HG03196 (cell line): Measurements from ENCODE around the gene TERT.
"Not testable (repeated sequence)": the region's sequence is repeated elsewhere in the genome, so short reads cannot be mapped to it uniquely, and the experiment has no call there.

Source experiments
- ATAC-seq: cut with Tn5 transposase; IDR thresholded peaks from one replicate; pipeline ENCODE4 v1.9.1; 2021; ENCODE audit not compliant: unreplicated experiment

The TERT gene

DNA sequence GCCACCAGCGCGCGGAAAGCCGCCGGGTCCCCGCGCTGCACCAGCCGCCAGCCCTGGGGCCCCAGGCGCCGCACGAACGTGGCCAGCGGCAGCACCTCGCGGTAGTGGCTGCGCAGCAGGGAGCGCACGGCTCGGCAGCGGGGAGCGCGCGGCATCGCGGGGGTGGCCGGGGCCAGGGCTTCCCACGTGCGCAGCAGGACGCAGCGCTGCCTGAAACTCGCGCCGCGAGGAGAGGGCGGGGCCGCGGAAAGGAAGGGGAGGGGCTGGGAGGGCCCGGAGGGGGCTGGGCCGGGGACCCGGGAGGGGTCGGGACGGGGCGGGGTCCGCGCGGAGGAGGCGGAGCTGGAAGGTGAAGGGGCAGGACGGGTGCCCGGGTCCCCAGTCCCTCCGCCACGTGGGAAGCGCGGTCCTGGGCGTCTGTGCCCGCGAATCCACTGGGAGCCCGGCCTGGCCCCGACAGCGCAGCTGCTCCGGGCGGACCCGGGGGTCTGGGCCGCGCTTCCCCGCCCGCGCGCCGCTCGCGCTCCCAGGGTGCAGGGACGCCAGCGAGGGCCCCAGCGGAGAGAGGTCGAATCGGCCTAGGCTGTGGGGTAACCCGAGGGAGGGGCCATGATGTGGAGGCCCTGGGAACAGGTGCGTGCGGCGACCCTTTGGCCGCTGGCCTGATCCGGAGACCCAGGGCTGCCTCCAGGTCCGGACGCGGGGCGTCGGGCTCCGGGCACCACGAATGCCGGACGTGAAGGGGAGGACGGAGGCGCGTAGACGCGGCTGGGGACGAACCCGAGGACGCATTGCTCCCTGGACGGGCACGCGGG is at the start of gene TERT:
TSS of gene TERT (minus strand) at position 234 of the 815 bp plus-strand sequence. CDS start at position 155, 79 bp downstream.
- no peak for ATAC-seq

DNA sequence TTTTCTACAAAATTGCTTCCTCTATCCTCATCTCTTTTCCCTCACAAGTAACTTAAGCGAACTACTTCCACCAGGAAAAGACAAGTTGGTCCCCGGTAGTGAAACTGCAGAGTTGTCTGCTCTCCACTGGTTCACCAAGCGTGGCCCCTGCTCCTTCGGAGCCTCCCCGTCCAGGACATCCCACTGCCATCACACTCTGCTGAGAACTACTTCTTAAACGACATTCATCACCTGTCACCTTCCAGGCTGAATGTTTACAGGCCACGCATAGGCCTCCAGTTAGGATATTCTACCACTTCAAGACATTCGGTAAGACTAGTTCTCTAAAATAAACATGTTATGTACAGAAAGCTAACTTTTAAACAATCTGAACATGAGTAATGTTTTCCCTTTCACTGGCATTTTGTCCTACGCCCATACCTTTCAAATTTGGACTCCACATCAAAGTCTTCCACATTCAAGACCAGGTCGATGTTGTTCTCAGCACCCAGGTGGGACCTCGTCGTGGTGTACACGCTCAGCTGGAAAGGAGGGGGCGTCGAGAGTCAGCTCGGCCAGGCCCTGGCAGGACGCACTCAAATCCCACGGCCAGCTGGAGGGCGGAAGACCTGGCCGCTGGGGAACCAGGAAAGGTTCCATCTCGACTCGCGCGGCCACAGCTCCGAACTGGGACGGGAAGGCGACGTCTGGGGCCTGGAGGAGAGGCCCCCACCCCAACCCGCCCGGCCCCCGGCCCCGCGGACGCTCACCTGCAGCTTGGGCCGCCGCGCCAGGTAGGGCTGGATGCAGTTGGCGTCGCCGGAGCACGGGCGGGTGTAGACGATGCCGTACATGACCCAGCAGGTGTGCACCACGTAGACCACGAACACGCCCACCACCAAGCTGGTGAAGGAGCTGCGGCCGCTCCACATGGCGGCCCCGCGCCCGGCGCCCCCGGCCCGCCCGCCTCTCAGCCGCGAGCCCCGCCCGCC is 49.3 kb upstream of the TERT start:
- ATAC-seq, result peak; percentile 16

DNA sequence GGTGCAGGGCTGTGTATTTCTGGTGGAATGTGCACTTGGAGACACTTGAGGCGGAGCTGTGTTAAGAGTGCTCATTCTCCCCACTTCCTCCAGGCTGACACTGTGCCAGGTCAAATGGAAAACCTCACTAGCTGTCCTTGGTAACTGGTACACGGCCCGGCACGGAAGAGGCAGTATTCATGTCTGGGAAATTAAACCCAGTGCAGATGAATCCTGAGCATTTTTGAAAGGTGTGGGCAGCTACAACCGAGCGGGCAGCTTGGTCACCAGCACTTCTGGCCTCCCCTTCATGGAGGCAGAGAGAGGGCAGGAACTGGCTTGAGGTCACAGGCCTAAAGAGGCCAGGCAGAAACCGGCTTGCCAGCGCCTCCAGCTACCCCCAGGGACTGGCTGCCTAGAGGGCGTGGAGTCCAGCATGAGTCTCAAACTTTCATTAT is 48.5 kb upstream of the TERT start:
- ATAC-seq, result no peak

DNA sequence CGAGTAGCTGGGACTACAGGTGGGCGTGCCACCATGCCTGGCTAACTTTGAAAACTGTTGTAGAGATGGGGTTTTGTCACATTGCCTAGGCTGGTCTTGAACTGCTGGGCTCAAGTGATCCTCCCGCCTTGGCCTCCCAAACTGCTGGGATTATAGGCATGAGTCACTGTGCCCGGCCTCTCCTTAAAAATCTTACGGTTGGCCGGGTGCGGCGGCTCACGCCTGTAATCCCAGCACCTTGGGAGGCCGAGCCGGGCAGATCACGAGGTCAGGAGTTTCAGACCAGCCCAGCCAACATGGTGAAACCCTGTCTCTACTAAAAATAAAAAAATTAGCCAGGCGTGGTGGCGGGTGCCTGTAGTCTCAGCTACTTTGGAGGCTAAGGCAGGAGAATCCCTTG is 47.8 kb upstream of the TERT start:
- ATAC-seq, result not testable (repeated sequence)

DNA sequence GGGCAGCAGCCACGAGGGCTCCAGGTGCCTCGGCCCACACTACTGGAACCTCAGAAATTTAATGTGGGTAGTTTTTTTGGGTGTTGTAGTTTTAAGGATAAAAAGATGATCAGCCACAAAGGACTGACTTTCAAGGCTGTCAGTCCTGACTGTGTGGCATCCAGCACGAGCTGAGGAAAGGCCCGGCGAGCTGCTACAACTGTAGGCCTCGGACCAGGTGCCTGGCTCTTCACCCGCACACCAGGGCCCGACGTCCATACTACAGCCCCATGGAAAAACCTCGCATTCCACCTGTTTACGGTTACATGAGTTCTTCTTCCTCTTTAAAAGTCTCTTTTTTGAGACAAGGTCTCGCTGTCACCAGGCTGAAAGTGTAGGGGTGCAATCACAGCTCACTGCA is 47.4 kb upstream of the TERT start:
- no peak for ATAC-seq

DNA sequence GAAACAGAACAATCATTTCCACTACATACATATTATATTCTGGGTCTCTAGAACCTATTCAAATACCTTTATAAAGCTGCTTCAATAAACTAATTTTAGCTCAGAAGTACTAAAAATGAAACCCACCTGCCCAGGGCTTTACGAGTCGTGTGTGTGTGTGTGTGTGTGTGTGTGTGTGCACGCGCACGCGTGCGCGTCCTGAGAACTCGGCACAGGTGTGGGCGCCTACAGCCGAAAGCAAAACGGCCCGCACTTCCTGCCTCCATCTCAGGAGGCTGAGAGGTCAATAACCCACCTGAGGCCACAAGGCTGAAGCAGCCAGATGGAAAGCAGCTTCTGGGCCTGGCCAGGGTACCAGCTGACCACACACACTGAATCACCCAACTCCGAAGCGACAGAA is 47.0 kb upstream of the TERT start:
- no peak for ATAC-seq

DNA sequence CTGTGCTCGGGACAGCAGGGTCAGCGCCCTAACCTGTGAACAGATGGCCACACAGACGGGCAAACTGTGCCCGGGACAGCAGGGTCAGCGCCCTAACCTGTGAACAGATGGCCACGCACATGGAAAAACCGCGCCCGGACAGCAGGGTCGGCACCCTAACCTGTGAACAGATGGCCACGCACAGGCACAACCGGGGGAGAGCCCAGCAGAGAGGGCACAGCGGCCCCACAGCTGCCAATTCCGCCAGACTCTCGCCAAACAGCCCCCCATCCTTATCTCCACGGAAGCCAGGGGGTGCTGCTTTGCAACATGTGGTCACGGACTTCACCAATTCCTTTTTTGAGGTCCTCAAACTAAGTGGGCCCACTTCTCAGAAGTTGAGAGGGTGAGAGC is 44.9 kb upstream of the TERT start:
- not testable (repeated sequence) for ATAC-seq

DNA sequence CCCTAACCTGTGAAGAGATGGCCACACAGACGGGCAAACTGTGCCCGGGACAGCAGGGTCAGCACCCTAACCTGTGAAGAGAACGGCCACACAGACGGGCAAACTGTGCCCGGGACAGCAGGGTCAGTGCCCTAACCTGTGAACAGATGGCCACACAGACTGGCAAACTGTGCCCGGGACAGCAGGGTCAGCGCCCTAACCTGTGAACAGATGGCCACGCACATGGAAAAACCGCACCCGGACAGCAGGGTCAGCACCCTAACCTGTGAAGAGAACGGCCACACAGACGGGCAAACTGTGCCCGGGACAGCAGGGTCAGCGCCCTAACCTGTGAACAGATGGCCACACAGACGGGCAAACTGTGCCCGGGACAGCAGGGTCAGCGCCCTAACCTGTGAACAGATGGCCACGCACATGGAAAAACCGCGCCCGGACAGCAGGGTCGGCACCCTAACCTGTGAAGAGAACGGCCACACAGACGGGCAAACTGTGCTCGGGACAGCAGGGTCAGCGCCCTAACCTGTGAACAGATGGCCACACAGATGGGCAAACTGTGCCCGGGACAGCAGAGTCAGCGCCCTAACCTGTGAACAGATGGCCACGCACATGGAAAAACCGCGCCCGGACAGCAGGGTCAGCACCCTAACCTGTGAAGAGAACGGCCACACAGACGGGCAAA is 44.4 kb upstream of the TERT start:
- ATAC-seq, result not testable (repeated sequence)

DNA sequence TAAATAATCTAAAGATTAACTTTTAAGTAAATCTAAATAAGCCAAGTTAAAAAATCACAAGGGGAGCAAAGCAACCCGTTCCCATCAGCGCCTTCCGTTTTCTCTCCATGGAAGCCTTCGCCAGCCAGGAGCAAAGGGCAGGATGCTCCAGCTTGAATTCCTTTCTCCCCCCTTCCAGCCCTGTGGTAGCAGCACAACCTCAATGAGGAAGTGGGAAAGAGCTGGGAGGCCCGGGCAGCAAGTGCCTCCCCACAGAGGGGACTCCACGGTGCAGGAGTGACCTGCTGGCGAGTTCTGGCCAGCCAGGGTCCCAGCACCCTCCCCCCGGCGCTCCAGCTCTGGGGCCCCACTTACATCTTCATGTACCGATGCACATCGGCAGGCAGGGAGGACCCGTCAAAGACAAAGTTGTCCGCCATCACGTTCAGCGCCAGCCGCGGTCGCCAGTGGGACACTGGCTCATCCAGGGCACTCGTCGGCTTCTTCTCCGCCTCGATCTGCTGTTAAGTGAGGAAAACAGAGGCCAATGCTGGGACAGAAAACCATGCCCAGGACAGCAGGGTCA is 43.7 kb upstream of the TERT start:
- no peak for ATAC-seq

DNA sequence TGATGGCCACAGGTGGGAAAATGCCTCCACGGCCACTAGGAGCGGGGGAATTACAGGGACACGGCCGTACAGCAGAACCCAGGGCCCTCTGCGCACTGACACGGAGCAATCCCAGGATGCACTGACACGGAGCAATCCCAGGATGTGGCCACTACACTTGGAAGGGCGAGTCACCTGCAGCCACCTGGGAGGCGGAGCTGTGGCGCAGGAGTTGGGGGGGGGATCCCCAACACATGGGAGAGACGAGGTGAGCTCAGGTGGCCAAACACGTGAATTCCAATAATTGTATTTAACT is 43.3 kb upstream of the TERT start:
- no peak for ATAC-seq

DNA sequence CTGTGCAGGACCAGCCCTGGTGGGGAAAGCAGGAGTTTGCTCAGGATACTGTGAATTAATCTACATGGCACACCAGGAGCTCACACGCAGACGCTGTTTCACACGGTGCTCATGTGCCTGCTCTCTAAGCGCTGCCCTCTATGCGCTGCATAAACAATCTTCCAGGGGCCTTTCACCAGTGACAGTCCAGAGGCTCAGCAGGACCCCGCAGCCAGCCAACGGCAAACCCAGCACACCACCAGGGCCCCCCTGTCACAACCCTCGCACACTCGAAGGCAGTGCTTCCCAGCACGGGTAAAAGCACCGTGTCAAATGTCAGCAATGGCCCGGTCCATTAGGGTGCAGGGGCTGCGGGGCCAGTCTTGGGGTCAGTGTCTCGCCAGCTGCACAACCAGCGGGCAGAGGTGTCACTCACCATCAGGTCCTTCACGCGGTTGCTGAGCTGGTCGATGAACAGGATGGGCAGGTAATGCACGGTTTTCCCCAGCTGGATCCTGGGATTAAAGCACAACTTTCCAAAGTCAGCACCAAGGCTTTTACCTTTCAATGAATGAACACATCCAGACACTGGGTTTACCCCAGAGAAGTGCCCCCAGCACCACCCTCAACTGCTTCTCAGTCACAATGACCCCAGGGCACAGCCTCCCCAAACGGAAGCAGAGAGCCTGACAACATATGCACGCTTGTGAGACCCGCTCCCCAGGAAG is 42.8 kb upstream of the TERT start:
- ATAC-seq, result no peak

DNA sequence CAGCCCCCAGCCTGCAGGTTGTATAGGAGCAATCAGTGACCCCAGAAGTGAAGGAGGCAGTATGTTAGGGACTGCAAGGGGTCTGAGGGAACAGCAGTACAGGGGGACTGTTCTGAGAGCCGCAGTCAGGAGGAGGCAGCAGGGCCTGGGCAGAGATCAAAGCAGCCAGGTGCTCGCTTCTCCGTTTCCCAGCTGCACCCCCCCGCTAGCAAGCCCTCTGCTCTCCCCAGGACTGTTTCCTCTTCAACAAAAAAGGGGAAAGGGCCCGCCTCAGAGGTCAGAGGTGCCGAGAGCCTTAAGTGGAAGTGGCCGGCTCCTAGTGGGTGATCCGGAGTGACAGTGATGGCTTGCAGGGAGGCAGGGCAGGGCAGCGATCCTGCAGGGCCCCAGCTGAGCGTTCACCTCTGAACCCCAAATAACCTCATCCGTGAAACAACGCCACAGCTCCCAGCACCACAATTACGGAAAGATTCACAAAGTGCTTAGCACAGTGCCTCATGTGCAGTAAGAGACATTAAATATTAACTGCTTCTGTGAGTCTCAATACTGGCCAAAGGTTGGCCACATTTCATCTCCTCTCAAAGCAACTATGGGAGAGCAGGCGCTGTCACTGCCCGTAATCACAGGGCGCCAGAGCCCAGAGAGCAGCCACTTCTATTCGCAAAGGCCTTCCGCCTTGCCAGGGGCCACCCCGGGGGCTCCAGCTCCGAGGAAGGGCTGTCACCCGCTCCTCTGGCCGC is 42.1 kb upstream of the TERT start:
- no peak for ATAC-seq

DNA sequence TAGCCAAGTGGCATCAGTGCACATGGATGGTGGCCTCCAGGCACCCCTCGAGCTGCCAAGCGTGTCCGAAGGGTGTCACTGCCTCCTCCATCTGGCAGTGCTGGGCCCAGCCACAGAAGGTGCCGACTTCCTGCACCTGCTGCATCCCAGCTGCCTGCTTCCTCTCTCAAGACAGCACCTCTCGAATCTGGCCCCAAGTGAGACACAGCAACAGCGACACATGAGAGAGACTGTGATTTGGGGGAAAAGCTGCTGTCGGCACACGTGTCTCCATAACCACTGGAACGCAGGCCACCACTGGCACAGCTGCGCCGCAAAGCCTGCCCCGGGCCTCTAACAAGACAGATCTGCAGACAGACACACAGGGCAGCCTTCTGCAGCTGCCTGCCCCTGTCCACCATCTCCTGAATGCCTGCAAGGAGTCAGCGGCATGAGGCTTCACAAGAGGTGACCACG is 41.3 kb upstream of the TERT start:
- no peak for ATAC-seq

DNA sequence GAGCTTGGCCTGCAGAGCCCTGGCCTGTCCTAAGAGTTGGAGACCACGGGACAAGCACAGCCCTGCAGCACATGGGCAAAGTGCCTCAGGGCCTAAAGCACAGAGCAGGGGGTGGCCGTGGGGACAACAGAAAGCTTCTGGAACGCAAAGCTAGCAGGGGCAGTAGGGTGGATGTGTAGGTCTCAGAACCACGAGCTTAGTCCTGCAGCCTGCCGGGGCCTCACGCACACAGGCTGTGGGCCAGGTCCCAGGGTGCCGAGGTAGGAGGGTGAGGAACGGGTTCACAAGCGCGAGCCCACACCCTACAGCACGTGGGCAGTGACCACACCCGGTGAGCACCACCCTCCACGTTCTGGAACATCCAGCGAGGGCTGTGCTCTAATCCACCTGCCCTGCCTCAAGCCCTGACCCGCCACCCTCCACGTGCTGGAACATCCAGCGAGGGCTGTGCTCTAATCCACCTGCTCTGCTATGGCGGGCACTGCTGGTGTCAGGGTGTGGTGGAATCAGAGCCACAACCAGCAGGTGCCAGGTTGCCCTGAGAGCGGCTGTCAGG is 40.8 kb upstream of the TERT start:
- no peak for ATAC-seq

DNA sequence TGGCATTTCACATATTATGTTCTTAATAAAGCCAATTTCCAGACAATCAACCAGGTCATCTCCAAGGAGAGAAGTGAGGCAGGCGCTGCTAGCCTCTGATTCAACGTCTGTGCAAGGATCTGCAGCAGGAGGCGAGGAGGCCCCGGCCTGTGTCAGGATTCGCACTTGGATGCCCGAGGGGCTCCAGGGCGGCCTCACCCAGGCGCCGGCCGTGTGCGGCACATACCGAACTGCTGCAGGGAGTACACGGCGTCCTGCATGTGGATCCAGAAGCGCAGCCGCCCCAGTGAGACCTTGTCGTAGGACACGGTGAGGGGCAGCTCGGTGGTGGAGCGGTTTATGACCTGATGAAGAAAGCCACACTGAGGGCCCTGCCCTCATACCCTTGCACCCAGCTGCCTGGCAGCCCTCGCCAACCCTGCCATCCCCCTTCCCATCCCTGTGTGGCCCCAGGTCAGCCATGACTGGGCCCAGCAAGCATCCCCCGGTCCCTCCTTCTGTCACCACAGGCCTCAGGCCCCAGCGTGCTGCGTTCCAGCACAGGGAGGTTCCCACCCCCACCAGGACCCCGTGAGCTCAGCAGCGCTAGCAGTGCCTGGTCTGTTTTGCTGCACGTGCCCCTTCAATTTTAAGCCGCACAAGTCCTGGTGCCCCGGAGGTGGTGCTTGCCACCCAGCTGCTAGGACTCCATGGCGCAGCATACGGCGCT is 40.1 kb upstream of the TERT start:
- no peak for ATAC-seq

DNA sequence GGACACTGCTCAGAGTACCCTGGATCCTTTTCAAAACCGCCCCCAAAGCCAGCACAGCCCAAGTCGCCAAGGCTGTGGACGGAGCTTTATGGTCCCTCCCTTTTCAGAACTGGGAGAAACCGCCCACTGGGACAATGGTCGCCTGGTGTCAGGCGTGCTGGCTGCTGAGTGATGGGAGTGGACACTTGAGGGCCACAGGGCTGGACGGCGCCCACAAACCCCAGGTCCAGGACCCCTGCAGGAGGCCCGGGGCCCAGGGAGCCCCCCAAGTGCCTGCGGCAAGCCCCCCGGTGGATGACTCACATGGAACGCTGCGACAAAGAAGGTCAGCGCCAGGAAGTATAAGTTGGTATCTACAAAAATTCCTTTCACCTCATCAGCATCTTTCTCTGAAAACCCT is 39.1 kb upstream of the TERT start:
- no peak for ATAC-seq

DNA sequence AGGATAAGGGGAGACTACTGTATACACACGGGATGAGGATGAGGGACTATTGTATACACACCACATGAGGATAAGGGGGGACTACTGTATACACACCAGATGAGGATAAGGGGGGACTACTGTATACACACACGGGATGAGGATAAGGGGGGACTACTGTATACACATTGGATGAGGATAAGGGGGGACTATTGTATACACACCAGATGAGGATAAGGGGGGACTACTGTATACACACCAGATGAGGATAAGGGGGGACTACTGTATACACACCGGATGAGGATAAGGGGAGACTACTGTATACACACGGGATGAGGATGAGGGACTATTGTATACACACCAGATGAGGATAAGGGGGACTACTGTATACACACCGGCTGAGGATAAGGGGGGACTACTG is 38.4 kb upstream of the TERT start:
- ATAC-seq, result not testable (repeated sequence)

DNA sequence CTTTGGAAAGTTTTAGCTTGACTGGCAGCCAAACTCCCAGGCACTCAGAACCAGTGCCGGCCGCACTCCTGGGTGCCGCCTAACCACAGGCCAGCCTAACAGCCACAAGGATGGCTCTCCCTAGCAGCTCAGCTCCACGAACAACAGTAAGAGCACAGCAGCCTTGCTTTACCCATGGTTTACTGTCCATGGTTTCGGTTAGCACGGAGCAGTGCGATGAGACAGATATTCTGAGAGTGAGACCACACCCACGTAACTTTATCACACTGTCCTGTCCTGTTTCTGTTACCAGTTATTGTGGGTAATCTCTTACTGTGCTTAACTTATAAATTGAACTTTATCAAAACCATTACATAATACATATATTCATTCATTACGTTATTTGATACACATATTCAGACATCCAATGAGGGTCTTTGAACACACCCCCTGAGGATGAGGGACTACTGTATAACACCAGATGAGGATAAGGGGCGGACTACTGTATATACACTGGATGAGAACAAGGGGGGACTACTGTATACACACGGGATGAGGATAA is 37.7 kb upstream of the TERT start:
- no peak for ATAC-seq
